ENCODE measurements around the gene TRNAU1AP. TPM values are rescaled to one million over a fixed set of nuclear protein-coding genes. Genes with fewer than 3 reads are reported as not detected.
"Not testable (repeated sequence)": the region's sequence is repeated elsewhere in the genome, so short reads cannot be mapped to it uniquely, and the experiment has no call there.

TRNAU1AP gene
- total RNA-seq, 1 experiment from 2014 or later: 32.6 TPM

DNA sequence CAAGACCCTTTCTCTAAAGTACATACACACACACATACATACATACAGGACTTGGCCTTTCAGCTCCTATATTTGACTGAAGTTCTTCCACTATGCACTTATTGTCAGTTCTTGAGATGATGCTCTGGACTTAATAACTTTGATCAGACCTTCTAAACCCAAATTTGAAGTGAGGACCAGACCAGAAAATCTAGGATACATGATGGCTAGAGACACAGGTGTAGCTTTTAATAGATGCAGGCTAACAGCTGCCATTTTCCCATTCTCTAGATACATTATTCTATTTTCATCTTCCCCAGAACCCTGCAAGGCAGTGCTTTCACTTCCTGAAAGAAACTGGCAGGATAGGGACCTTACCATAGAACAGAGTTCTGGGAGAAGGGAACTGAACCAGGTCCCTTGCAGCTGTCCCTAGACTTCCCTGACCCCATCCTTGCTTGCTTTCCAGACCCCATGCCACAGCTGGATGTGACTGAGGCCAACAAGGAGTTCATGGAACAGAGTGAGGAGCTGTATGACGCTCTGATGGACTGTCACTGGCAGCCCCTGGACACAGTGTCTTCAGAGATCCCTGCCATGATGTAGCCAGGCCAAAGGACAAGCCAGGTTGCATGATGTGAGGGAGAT lies 24.3 kb downstream of the TRNAU1AP start:
- DNase-seq (ENCODE audit: low read depth): no peak

DNA sequence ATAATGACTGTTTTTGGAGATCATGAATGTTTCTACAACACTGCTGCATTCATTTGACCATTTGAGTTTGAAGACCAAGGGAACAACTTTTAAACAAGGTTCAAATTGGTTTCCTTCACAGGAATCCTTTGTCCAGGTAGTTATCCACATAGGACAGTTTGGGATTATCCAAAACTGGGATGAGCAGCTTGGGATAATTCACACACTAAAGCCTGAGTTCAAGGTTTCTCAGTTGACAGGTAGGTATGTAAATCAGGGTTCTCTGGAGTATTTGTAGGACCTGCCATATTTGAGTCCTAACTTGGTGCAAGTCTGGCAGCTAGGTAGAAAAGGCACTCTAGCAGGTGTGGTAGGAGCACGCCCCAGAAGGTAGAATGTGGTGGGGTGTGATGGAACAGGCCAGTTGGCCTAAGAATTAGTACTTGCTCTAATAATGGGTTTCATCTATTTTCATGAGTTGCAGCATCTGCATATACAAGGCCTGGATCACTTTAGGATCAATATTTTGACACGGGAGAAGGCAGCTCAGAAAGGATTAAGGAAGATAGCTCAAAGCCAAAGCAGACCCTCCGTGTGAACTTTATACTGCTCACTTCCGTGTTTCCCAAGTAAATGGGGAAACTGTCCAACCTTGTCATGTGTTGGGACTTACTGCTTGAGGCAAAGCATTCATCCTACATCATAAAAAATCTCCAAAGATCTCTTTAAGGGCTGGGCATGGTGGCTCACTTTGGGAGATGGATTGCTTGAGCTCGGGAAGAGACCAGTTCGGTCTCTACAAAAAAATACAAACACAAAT lies 25.1 kb downstream of the TRNAU1AP start:
- DNase-seq (ENCODE audit: low read depth): no peak

DNA sequence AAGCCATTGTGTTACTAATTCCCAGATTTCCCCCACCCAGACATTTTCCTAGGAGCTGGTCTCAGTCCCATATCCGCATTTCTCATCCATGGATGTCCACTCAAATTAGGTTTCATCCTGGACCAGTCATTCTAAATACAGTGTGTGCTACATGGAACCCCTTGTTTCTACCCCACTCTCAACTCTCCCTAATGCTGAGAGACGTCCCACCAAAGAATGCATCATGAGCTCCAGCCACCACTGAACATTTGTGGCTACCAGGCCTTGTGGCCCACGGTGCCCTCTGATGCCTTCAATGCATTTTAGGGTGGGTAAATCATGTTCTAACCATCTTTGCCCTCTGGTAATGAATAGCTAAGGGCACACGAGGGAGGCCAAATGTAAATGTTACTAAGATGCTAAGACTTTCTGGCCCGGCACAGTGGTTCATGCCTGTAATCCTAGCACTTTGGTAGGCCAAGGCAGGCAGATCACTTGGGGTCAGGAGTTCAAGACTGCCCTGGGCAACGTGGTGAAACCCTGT lies 25.9 kb downstream of the TRNAU1AP start:
- DNase-seq (ENCODE audit: low read depth): no peak

DNA sequence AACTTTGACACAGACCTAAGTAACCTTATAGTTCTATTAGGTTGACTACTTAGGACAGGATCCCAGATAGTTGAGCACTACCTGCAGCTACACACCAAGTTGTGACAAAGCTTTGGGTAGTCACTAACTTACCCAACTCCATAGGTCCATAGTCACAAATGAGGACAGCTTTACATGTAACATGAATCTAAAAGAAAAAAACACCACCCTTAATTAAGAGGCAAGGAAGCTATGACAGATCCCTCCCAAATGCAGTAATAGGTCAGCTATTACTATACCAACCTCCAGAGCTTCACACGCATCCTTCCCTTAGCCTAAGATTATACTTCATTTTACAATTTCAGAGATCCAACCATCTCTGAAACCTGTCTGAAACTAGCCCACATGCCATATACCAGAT lies 26.5 kb downstream of the TRNAU1AP start:
- no peak for DNase-seq (ENCODE audit: low read depth)

DNA sequence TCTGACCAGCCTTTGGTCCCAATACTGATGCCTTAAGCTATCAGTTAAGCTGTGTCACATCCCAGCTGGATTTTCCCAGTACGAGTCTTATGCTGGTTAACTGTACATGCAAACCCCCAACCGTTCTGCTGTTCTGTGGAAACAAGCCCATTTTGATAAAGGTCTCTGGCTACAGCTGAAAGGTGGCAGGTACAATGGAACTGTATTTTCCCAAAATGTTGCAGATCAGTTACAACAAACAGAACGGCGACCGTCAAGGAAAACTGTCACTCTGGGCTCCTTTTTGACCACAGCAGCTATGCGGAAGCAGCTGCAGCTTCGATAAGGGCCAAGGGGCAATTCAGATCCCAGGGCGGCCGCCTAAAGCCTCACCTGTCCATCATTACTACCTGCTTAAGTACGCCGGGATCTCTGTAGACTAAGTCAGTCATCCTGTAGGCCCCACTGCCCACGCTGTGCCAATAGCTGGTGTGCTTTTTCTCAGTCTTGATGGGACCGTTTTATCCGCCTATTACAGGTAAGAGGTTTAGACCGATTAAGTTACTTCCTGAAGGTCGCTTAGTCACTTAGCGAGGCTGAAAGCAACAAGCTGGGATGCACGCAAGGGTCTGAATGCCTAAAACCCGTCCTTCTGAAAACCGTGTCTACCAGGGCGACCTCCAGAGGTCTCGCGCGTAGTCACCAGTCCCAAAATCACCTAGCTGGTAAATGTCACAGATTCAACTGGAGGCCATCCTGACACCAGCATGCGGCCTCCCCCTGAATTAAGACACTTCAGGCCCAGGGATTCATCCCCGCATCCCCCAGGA lies 28.0 kb downstream of the TRNAU1AP start:
- peak; percentile 77 for DNase-seq (ENCODE audit: low read depth)

DNA sequence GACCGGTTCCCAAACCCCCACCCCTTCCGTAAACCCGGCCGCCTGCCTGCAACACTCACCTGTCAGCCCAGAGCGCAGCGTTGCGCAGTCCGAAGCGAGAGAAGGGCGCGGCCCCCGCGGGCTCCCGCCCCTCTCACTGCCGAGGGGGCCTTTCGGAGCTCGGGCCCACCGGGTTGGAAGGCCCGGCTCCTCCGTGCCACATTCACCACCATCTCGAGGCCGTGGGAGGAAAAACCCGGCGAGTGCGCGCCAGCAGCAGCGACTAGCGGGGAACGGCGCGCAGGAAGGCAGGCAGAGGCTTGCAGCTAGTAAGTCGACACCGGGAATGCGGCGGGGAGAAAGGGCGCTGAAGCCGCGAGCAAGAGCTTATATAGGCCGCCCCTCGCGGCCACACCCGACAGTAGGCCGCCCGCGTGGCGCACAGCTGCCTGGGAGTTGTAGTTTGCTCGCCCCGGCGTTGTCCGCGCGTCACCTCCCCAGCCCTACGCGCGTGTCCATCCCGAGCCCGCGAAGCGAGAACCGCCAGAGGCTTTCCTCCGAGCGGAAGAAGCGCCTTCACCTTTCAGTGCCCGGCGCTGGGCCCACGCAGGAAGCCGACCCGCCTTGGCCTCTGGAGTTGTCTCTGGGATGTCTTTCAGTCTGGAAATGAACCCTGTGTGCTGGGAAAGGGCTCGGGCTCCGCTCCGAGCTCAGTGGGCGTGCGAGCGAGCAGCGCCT lies 28.8 kb downstream of the TRNAU1AP start:
- peak; percentile 93 for DNase-seq (ENCODE audit: low read depth)

DNA sequence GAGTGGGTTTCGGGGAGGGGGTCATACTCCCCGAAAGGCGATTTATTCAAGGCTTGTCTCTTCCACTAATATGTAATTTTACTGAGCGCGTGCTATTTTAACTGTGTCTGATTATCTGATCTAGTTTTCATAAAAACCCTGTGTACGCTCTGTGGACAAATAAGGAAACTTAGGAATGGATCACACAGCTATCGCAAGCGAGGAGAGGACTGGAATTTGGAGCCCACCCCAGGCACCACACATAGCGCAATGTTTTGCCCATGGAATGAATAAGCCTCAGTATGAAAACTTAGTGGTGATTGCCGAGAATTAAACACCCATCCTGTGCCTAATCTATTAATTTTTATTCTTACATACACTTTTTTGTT lies 29.3 kb downstream of the TRNAU1AP start:
- no peak for DNase-seq (ENCODE audit: low read depth)

DNA sequence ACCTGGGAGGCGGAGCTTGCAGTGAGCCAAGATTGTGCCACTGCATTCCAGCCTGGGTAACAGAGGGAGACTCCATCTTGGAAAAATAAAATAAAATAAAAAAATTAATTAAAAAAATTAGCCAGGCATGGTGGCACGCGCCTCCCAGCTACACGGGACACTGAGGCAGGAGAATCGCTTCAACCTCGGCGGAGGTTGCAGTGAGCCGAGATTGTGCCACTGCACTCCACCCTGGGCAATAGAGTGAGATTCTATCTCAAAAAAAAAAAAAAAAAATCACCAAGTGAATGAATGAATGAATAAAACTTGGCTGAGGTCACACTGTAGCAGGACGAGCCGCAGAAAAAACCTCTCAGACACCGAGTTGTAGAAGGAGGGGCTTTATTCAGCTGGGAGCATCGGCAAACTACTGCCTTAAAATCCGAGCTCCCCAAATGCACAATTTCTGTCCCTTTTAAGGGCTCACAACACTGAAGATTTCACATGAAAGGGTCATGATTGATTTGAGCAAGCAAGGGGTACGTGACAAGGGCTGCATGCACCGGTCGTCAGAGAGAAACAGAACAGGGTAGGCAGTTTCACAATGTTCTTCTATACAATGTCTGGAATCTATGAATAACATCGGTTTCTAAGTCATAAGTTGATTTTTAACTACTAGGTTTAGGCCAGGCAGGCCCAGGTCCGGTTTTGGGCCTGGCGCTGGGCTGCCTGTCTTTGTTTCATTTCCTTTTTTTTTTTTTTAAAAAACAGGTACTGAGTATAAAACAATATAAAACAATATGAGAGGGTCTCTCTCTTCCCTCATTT lies 33.9 kb downstream of the TRNAU1AP start:
- DNase-seq (ENCODE audit: low read depth): not testable (repeated sequence)

DNA sequence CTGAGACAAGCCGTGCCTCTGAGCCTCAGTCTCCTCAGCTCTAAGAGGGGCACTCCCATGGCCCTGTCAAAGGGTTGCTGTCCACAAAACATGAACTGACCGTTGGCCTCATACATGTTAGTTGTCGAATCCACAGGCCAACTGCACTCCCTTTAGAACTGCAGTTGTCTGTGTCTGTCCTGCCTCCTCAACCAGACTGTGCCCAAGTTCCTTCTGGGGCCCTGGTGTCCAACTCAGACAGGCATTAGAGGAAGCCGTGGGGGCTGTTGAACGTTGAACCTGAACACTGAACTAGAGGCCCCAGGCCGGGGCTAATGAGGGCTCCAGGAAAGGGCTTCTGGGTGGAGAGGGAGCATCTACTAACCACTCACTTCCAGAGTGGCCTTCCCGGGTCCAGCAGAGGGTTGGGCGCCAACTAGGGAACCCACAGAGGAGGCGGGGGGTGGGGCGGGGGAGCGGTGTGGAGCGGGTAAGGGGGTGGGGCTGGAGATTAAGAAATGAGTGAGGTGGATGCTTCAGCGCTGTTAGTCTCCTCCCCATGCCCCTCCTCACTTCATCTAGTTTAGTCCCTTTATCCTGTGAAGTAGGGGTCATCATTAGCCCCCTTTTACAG lies 38.9 kb downstream of the TRNAU1AP start, which contains the start of gene RAB42:
TSS of gene RAB42 (plus strand) at position 558 of the 613 bp plus-strand sequence. CDS start 247 bp downstream, outside the sequence.
- DNase-seq (ENCODE audit: low read depth): peak; percentile 33

DNA sequence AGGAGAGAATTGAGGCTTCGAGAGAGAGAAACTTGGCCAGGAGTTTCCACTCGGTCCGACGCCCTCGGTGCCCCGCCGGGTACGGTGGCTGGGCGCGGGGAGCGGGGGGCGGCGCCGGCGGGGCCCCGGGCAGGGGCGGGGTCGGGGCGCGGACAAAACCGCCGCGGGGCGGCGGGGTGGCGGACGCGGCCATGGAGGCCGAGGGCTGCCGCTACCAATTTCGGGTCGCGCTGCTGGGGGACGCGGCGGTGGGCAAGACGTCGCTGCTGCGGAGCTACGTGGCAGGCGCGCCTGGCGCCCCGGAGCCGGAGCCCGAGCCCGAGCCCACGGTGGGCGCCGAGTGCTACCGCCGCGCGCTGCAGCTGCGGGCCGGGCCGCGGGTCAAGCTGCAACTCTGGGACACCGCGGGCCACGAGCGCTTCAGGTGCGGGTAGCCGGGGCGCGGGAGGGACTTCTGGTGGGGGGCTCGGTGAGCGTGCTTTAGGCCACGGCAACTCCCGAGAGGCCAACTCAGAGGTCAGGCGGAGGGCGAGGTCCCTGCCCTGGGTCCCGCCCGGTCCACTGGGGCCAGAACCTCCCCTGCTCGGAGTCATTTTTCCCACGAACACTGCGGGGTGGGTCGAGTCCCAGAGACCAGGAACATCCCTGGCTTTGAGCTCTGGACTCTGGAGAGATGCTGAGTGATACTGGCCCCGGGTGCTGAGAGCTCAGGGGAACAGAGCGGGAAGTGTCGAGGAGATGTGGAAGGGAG lies 39.6 kb downstream of the TRNAU1AP start:
- DNase-seq (ENCODE audit: low read depth): peak; percentile 20

DNA sequence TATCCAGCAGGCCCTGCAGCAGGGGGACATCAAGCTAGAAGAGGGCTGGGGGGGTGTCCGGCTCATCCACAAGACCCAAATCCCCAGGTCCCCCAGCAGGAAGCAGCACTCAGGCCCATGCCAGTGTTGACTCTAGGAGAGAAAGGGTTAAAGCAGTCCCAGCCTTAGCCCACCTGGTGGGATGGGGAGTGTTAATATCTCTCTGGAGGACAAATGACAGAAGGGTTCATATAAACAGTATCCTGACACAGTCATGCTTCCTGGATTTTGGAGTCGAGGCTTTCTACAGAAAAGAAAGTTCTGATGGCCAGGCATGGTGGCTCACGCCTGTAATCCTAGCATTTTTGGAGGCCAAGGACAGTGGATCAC lies 41.1 kb downstream of the TRNAU1AP start:
- DNase-seq (ENCODE audit: low read depth): not testable (repeated sequence)

DNA sequence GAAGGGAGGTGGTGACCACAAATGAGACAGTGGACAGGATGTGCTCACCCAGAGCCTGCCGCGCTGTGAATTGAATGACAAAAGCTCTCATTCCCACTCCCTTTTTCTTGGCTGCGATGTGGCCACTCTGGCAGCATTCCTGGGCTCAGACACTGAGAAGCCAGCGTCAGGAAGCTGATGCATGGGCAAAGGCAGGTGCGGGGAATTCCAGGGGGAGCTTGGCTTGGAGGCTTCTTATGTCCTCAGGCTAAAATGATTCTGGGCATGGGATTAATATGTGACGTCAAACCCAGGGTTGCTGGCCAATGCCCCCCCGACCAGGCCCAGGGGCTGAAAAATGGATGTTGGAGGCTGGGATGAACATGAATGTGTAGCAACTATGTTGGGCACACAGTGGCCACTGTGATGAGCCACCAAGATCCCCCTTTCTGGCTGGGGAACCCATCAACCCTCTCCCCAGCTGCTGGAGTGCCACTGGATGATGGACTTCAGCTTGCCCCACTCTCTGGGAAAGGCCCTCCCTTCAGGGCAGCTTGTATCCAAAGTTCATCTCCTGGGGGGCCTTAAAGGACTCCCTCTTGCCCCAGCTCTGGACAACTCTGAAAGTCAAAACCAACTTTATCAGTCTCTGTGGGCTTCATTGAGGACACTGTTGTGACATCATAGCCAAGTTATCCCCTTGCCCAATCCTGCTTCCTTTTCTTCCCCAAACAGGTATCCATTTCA lies 42.0 kb downstream of the TRNAU1AP start:
- peak; percentile 95 for DNase-seq (ENCODE audit: low read depth)

DNA sequence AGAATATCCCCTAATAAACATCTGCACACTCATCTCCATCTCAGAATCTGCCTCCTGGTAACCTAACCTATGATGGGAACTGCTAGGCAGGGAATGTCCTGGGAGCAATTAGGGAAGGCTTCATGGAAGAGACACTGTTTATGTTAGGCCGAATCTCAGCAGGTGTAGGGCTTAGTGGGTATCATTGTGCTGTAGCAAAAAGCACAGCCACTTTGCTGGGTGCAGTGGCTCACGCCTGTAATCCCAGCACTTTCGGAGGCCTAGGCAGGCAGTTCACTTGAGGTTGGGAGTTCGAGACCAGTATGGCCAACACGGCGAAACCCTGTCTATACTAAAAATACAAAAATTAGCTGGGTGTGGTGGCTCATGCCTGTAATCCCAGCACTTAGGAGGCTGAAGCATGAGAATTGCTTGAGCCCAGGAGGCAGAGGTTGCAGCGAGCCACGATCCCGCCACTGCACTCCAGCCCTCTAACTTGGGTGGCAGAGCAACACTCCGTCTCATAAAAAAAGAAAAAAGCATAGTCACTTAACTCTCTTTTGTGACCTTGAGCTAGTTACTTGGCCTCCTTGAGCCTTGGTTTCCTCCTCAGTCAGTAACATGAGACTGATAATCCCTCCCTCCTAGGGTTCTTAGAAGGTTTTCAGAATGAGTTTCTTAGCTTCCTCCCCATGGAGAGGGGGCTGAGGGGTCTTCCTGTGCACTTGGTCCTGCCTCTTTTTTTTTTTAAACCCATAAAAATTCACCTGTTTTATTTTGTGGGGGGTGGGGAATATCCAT lies 42.7 kb downstream of the TRNAU1AP start:
- no peak for DNase-seq (ENCODE audit: low read depth)

DNA sequence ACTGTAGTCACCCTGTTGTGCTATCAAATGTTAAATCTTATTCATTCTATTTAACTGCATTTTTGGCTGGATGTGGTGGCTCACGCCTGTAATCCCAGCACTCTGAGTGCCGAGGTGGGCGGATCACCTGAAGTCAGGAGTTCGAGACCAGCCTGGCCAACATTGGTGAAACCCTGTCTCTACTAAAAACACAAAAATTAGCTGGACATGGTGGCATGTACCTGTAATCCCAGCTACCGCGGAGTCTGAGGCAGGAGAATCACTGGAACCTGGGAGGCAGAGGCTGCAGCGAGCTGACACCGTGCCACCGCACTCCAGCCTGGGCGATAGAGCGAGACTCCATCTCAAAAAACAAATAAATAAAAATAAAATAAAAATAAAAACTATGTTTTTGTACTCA lies 43.4 kb downstream of the TRNAU1AP start:
- DNase-seq (ENCODE audit: low read depth): not testable (repeated sequence)

DNA sequence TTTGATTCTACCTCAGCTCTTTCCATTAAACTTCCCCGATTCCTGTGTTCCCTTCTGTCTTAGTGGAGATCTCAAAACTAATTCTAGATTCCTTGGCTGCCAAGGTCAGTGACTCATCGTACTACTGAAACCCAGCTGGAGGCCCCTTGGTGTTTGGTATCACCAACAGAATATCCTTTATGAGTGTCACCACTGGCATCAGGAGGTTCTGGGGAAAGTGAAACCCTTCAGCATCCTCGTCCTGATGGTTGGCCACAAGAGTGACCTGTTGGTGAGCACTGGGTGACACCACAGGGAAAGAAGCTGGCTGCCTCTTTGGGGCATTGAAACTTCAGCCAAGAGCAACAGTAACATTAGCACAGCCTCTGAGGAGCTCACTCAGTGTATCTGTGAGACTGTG lies 48.8 kb downstream of the TRNAU1AP start:
- peak; percentile 99 for DNase-seq (ENCODE audit: low read depth)

DNA sequence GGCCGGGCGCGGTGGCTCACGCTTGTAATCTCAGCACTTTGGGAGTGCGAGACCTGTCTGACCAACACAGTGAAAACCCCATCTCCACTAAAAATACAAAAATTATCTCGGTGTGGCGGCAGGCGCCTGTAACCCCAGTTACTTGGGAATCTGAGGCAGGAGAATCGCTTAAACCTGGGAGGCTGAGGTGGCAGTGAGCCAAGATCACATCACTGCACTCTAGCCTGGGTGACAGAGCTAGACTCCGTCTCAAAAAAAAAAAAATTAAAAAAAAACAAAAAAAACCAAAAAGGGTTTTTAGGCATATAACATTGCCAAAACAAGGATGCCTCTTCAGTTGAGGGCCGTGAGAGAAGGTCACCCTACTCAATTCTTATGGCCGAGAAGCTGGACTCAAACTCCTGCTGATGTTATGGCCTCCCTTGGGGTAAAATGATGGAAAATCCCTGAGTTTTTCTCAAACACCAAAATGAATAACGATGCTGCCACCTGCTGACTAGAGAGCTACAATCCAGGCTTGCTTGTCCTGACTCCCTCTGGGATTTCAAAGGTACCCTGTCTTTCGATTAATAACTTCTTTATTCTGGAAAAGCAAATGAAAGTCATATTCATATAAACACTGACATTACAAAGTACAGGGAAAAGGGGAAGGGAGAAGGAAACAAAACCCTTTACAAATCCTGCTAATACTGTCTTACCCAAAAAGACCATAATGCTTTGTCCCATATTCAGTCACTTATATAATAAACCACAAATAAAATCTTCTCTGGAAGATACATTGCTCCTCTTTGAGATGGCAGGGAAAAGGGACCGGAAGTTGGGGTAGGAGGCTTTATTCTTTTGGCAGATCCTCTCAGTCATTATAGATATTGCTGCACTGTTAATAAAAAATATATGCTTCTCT lies 49.9 kb downstream of the TRNAU1AP start:
- peak; percentile 87 for DNase-seq (ENCODE audit: low read depth)

DNA sequence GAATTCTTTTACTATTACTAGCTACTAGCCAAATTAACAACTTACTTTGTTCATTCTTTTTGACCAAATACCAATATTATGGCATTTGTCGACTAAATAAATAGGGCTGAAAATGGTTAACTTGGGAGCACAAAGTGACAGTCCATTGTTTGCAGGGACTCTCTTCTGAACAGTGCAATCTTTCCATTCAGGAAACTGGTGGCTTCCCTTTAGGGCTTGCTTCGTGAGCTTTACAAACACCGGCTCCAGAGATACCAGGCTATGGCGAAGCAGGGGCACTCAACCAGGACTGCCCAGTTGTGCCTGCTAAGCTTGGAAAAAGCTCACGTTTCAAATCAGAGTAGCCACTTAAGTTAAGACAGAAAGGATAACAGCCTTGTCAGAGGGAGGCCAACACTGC lies 51.5 kb downstream of the TRNAU1AP start:
- no peak for DNase-seq (ENCODE audit: low read depth)

Data from M059J (cell line).